Measurements from ENCODE around the gene MEOX1. TPM values are rescaled to one million over a fixed set of nuclear protein-coding genes. Genes with fewer than 3 reads are reported as not detected.

Gene MEOX1
- total RNA-seq, 1 experiment from 2014 or later = not detected

GRCh38 chr17:43615330-43616028 is 46.2 kb downstream of the MEOX1 start:
- H2BK5ac ChIP-seq (ENCODE audit: insufficient read length, low read length) = no peak overlapping the region
- H2BK120ac ChIP-seq (ENCODE audit: low read depth, low read length, poor library complexity, severe bottlenecking) = no peak overlapping the region
- H2BK20ac ChIP-seq (ENCODE audit: low read depth, low read length, poor library complexity, severe bottlenecking) = no peak overlapping the region
- H3K9ac ChIP-seq (ENCODE audit: extremely low read depth, insufficient read length, low read length) = no peak overlapping the region
- no peak overlapping the region for H4K8ac ChIP-seq (replicated peaks; ENCODE audit: insufficient read length, low read depth, low read length)
- no peak overlapping the region for H3K4ac ChIP-seq (ENCODE audit: low read depth, low read length)
- no peak overlapping the region for H3K23ac ChIP-seq (ENCODE audit: insufficient read length, low read depth, low read length)
- H3K27me3 ChIP-seq (ENCODE audit: insufficient read depth, low read length) = no peaks in the 10 kb centered on the region
- H3K79me1 ChIP-seq (ENCODE audit: insufficient read depth, low read depth, low read length, poor library complexity, severe bottlenecking) = no peaks in the 10 kb centered on the region
- H4K5ac ChIP-seq (ENCODE audit: insufficient read length, low read depth, low read length) = no peak overlapping the region
- Mint-ChIP-seq H3K4me3 (no peak overlapping the region), H3K27me3 (ENCODE audit: low read depth) (no peaks in the 10 kb centered on the region; the same call in none of the 2 replicates), H3K9me3 (no peaks in the 10 kb centered on the region; a peak in 1 of 5 replicates), H3K27ac (no peak overlapping the region), H3K36me3 (ENCODE audit: insufficient read depth in 1 of 3, low read depth in 3 of 3) (no peaks in the 10 kb centered on the region), H3K4me1 (peaks cover under 1 to 9% of the 10 kb centered on the region in 2 experiments; a peak in 2 of 4 replicates)
- H2AFZ ChIP-seq (ENCODE audit: low read length) = no peak overlapping the region
- H3K27ac ChIP-seq (ENCODE audit: insufficient read length, low read depth, low read length) = no peak overlapping the region
- H3K18ac ChIP-seq (ENCODE audit: insufficient read length, low read depth, low read length) = no peak overlapping the region
- H2BK15ac ChIP-seq (ENCODE audit: low read depth, low read length) = no peak overlapping the region
- peaks cover 3% of the 10 kb centered on the region for H4K20me1 ChIP-seq (ENCODE audit: control insufficient read depth, insufficient read depth, insufficient read length)
- no peak overlapping the region for H2AK5ac ChIP-seq (ENCODE audit: insufficient read length, low read length)
- H3K79me2 ChIP-seq (ENCODE audit: insufficient read depth, low read length) = no peaks in the 10 kb centered on the region
- H3K14ac ChIP-seq (ENCODE audit: insufficient read depth, low read length) = no peak overlapping the region
- no CpG with 5 or more reads among the region's 11 CpGs for WGBS (ENCODE audit: extremely low coverage, insufficient read length, low lambda C conversion rate)
- no peak overlapping the region for H2BK12ac ChIP-seq (ENCODE audit: insufficient read length, low read depth, low read length)
- H3K4me1 ChIP-seq (ENCODE audit: insufficient read depth, low read length) = no peaks in the 10 kb centered on the region
- H3K23me2 ChIP-seq (ENCODE audit: insufficient read length, low read depth, low read length, poor library complexity, severe bottlenecking) = no peaks in the 10 kb centered on the region
- H3K9me3 ChIP-seq (ENCODE audit: control insufficient read depth, low read depth, low read length) = no peaks in the 10 kb centered on the region
- H3T11ph ChIP-seq (ENCODE audit: low read length) = no peak overlapping the region
- no peak overlapping the region for H3K4me2 ChIP-seq (ENCODE audit: insufficient read depth, insufficient read length, low read length)
- no peak overlapping the region for H3K56ac ChIP-seq (ENCODE audit: insufficient read length, low read depth, low read length)
- H4K91ac ChIP-seq (ENCODE audit: insufficient read length, low read depth, low read length) = no peak overlapping the region
- TF ChIP-seq CTCF (conservative IDR thresholded peaks at IDR 0.05) = no peak
- DNase-seq = no peak
